HCT116 (cell line): ENCODE data around the gene LAMA4.

ENCODE experiments used
- EZH2phosphoT487 ChIP-seq: fragments of 200-600 bp; IDR thresholded peaks from 2 replicates; pipeline ENCODE4 v1.6.1; 2018; ENCODE audit warnings: antibody characterized with exemption, borderline replicate concordance
- FOSL1 ChIP-seq: IDR thresholded peaks from 2 replicates; pipeline ENCODE4 v1.6.1; 2012; ENCODE audit warnings: low read depth
- POLR2AphosphoS5 ChIP-seq: IDR thresholded peaks from 2 replicates; pipeline ENCODE4 v1.6.1; 2011; ENCODE audit warnings: mild to moderate bottlenecking, low read depth, low read length, moderate library complexity
- RAD21 ChIP-seq: IDR thresholded peaks from 2 replicates; pipeline ENCODE4 v1.6.1; 2012; ENCODE audit warnings: low read depth, mild to moderate bottlenecking
- SP1 ChIP-seq: IDR thresholded peaks from 2 replicates; pipeline ENCODE4 v1.6.1; 2012; ENCODE audit warnings: low read depth
- YY1 ChIP-seq: IDR thresholded peaks from 2 replicates; pipeline ENCODE4 v1.6.1; 2011; ENCODE audit warnings: low read length, low read depth, moderate library complexity, mild to moderate bottlenecking; ENCODE audit not compliant: insufficient replicate concordance; ENCODE audit errors: extremely low read depth
- TF ChIP-seq, protein P1 (sequence below), 3 experiments: fragments of 200-600 bp in 1 of 3; sonication (generic) in 1 of 3; IDR thresholded peaks in 2 of 3; conservative IDR thresholded peaks in 1 of 3; 2 replicates each; pipeline ENCODE4 v1.5.1; 2012 to 2017; ENCODE audit warnings: low read depth in 2 of 3, low read length in 2 of 3, antibody characterized with exemption in 1 of 3, borderline replicate concordance in 1 of 3, control low read depth in 1 of 3, mild to moderate bottlenecking in 1 of 3, mixed read lengths in 1 of 3, mixed run types in 1 of 3, moderate library complexity in 1 of 3; ENCODE audit not compliant: insufficient read depth in 1 of 3

DNA sequence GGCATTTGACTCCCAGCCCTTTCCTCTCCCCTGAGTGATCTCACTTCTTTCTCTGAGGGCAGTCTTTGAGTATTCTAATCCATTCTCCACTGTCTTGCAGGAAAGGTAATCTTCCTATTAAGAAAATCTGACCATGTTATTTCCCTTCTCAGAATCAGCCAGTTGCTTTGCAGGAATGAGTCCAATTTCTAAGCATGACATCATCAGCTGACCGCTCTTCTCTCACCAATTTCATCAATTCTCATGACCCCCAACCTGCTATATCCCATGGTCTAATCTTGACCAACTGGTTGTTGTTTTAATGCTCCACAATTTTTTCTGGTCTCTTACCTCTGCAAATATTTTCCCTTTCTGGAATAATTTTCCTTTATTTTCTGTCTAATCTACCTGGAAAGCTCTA lies 93.6 kb downstream of the LAMA4 start:
- TF ChIP-seq POLR2AphosphoS5 (no peak), EZH2phosphoT487 (no peak), RAD21 (no peak), YY1 (no peak), FOSL1 (no peak), SP1 (no peak)
- TF ChIP-seq, protein P1, sequence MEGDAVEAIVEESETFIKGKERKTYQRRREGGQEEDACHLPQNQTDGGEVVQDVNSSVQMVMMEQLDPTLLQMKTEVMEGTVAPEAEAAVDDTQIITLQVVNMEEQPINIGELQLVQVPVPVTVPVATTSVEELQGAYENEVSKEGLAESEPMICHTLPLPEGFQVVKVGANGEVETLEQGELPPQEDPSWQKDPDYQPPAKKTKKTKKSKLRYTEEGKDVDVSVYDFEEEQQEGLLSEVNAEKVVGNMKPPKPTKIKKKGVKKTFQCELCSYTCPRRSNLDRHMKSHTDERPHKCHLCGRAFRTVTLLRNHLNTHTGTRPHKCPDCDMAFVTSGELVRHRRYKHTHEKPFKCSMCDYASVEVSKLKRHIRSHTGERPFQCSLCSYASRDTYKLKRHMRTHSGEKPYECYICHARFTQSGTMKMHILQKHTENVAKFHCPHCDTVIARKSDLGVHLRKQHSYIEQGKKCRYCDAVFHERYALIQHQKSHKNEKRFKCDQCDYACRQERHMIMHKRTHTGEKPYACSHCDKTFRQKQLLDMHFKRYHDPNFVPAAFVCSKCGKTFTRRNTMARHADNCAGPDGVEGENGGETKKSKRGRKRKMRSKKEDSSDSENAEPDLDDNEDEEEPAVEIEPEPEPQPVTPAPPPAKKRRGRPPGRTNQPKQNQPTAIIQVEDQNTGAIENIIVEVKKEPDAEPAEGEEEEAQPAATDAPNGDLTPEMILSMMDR (IDR thresholded peaks at IDR 0.05 in 2 of 3, conservative IDR thresholded peaks at IDR 0.05 in 1 of 3; ENCODE audit: borderline replicate concordance in 1 of 3, insufficient read depth in 1 of 3, low read depth in 2 of 3, low read length in 2 of 3) = no peak
